HepG2 (cell line): Measurements from ENCODE around the gene TNFSF12. TPM values are rescaled to one million over a fixed set of nuclear protein-coding genes. Genes with fewer than 3 reads are reported as not detected.

ENCODE experiments used
- CC2D1A ChIP-seq: sonication (generic); formaldehyde crosslinking; IDR thresholded peaks from 2 replicates; pipeline ENCODE4 v1.8.1; 2023; ENCODE audit warnings: mild to moderate bottlenecking, missing genetic modification reagents
- CCAR2 ChIP-seq: fragments of 200-400 bp; formaldehyde crosslinking; optimal IDR thresholded peaks from 2 replicates; pipeline ENCODE3; 2018; ENCODE audit warnings: low read depth, mild to moderate bottlenecking, low read length, moderate library complexity
- FUBP1 ChIP-seq: sonication (generic); formaldehyde crosslinking; IDR thresholded peaks from 2 replicates; pipeline ENCODE4 v1.5.1; 2020; ENCODE audit warnings: missing genetic modification reagents, mild to moderate bottlenecking, borderline replicate concordance
- HHEX ChIP-seq: IDR thresholded peaks from 2 replicates; pipeline ENCODE4 v1.6.1; 2016; ENCODE audit warnings: control low read depth
- HIVEP1 ChIP-seq: sonication (generic); formaldehyde crosslinking; IDR thresholded peaks from 2 replicates; pipeline ENCODE4 v1.4.0; 2020; ENCODE audit warnings: mild to moderate bottlenecking, missing genetic modification reagents
- HNF4G ChIP-seq, 2 experiments: sonication (generic) in 1 of 2; formaldehyde crosslinking in 1 of 2; IDR thresholded peaks; 2 replicates each; pipeline versions ENCODE4 v1.4.0 to v1.6.1; 2011 to 2020; ENCODE audit warnings: borderline replicate concordance in 2 of 2, low read depth in 2 of 2, mild to moderate bottlenecking in 2 of 2, low read length in 1 of 2, missing genetic modification reagents in 1 of 2, moderate library complexity in 1 of 2
- MTF2 ChIP-seq: sonication (generic); formaldehyde crosslinking; IDR thresholded peaks from 2 replicates; pipeline ENCODE4 v1.5.0; 2020; ENCODE audit warnings: missing genetic modification reagents, borderline replicate concordance
- NRL ChIP-seq: sonication (generic); formaldehyde crosslinking; IDR thresholded peaks from 2 replicates; pipeline ENCODE4 v1.5.0; 2020; ENCODE audit warnings: missing genetic modification reagents, mild to moderate bottlenecking, moderate library complexity, borderline replicate concordance
- REPIN1 ChIP-seq: sonication (generic); formaldehyde crosslinking; IDR thresholded peaks from 2 replicates; pipeline ENCODE4 v1.8.0; 2022; ENCODE audit warnings: missing genetic modification reagents, low read depth, mild to moderate bottlenecking, borderline replicate concordance
- SMC3 ChIP-seq: IDR thresholded peaks from 2 replicates; pipeline ENCODE4 v1.6.1; 2011; ENCODE audit warnings: low read length, improper control_type of control experiment
- SP5 ChIP-seq: IDR thresholded peaks from 2 replicates; pipeline ENCODE4 v1.6.1; 2016; ENCODE audit warnings: low read depth, borderline replicate concordance
- TMF1 ChIP-seq: sonication (generic); formaldehyde crosslinking; IDR thresholded peaks from 2 replicates; pipeline ENCODE4 v1.8.1; 2022; ENCODE audit warnings: low read depth, missing genetic modification reagents
- ZBTB38 ChIP-seq: sonication (generic); formaldehyde crosslinking; IDR thresholded peaks from 2 replicates; pipeline ENCODE4 v1.5.1; 2020; ENCODE audit warnings: mild to moderate bottlenecking, missing genetic modification reagents
- ZBTB7A ChIP-seq: sonication (generic); formaldehyde crosslinking; IDR thresholded peaks from 2 replicates; pipeline ENCODE4 v1.8.0; 2022; ENCODE audit warnings: mild to moderate bottlenecking, missing genetic modification reagents
- ZFP36L2 ChIP-seq: sonication (generic); formaldehyde crosslinking; IDR thresholded peaks from 2 replicates; pipeline ENCODE4 v1.4.0; 2020; ENCODE audit warnings: missing genetic modification reagents
- ZNF263 ChIP-seq: sonication (generic); formaldehyde crosslinking; IDR thresholded peaks from 2 replicates; pipeline ENCODE4 v1.4.0; 2020; ENCODE audit warnings: missing genetic modification reagents
- ZNF333 ChIP-seq: sonication (generic); formaldehyde crosslinking; IDR thresholded peaks from 2 replicates; pipeline ENCODE4 v1.4.0; 2020; ENCODE audit warnings: mild to moderate bottlenecking, missing genetic modification reagents, borderline replicate concordance
- ZNF350 ChIP-seq: sonication (generic); formaldehyde crosslinking; IDR thresholded peaks from 2 replicates; pipeline ENCODE4 v1.4.0; 2020; ENCODE audit warnings: mild to moderate bottlenecking, low read depth, missing genetic modification reagents, borderline replicate concordance
- ZNF367 ChIP-seq: sonication (generic); formaldehyde crosslinking; IDR thresholded peaks from 2 replicates; pipeline ENCODE4 v1.4.0; 2020; ENCODE audit warnings: missing genetic modification reagents, borderline replicate concordance
- ZNF605 ChIP-seq: sonication (generic); formaldehyde crosslinking; IDR thresholded peaks from 2 replicates; pipeline ENCODE4 v1.8.0; 2022; ENCODE audit warnings: mild to moderate bottlenecking, missing genetic modification reagents
- polyA plus RNA-seq, 8 experiments: library from polyadenylated mRNA; depleted of rRNA in 3 of 8; stranded (reverse) in 7 of 8; unstranded in 1 of 8; fragments of >200 nt; fragmentation: Illumina TruSeq in 4 of 8; extraction: Trizol in 4 of 8; gene quantifications; 2 replicates each; pipeline versions ENCODE4 v1.2.1 to v1.2.3, GENCODE V29; 2011 to 2016; ENCODE audit warnings: low read depth in 4 of 8, missing spikeins in 1 of 8, mixed read lengths in 1 of 8; ENCODE audit not compliant: insufficient read depth in 1 of 8
- total RNA-seq, 5 experiments: library from RNA; depleted of rRNA; stranded (reverse); fragments of >200 nt; fragmentation: Illumina TruSeq; extraction: Trizol; gene quantifications; 2 replicates each; pipeline ENCODE4 v1.2.3, GENCODE V29; 2016; ENCODE audit warnings: low read depth in 1 of 5
- TF ChIP-seq, protein P1 (sequence below): sonication (generic); formaldehyde crosslinking; IDR thresholded peaks from 2 replicates; pipeline ENCODE4 v1.4.0; 2020; ENCODE audit warnings: mild to moderate bottlenecking, missing genetic modification reagents
- TF ChIP-seq, protein P2 (sequence below): sonication (generic); formaldehyde crosslinking; IDR thresholded peaks from 2 replicates; pipeline ENCODE4 v1.5.1; 2020; ENCODE audit warnings: missing genetic modification reagents, mild to moderate bottlenecking, borderline replicate concordance

TNFSF12 gene
- total and polyA plus RNA-seq, 2 of the 13 experiments (the other 11 are each of a cell fraction or from before 2014, with no cell fraction given): 0.93 to 7.2 TPM

- 0 out of 2 replicates have a peak, but pooled peaks have one; percentile 15 for TF ChIP-seq REPIN1
- TF ChIP-seq SP5 (CRISPR knock-in tag): no peak; the same call in 1 of the 2 replicates
- peak; percentile 63; the same call in 1 of the 2 replicates for TF ChIP-seq ZNF350
- peak; percentile 43; the same call in 1 of the 2 replicates for TF ChIP-seq ZNF605 (CRISPR knock-in tag)
- TF ChIP-seq ZNF333: 0 out of 2 replicates have a peak, but pooled peaks have one; percentile 82
- peak; percentile 77; the same call in 1 of the 2 replicates for TF ChIP-seq NRL (CRISPR knock-in tag)
- no peak for TF ChIP-seq FUBP1
- TF ChIP-seq ZNF367 (CRISPR knock-in tag): no peak
- TF ChIP-seq HHEX (CRISPR knock-in tag): no peak
- peak; percentile 38 for TF ChIP-seq ZBTB38 (CRISPR knock-in tag)
- 0 out of 2 replicates have a peak, but pooled peaks have one; percentile 46 for TF ChIP-seq ZBTB7A (CRISPR knock-in tag)
- TF ChIP-seq CCAR2: no peak
- TF ChIP-seq HIVEP1 (CRISPR knock-in tag): peak; percentile 84
- peak; percentile 38; the same call in 1 of the 2 replicates for TF ChIP-seq SMC3
- TF ChIP-seq MTF2 (CRISPR knock-in tag): peak; percentile 22; the same call in 1 of the 2 replicates
- no peak for TF ChIP-seq CC2D1A (CRISPR knock-in tag)
- TF ChIP-seq ZNF263: 0 out of 2 replicates have a peak, but pooled peaks have one; percentile 19
- peak; percentile 58; the same call in 1 of the 2 replicates for TF ChIP-seq HNF4G (IDR thresholded peaks at IDR 0.05; ENCODE audit: borderline replicate concordance, low read depth, low read length)
- TF ChIP-seq HNF4G (CRISPR knock-in tag; IDR thresholded peaks at IDR 0.05; ENCODE audit: borderline replicate concordance, low read depth): no peak
- TF ChIP-seq, protein P1, sequence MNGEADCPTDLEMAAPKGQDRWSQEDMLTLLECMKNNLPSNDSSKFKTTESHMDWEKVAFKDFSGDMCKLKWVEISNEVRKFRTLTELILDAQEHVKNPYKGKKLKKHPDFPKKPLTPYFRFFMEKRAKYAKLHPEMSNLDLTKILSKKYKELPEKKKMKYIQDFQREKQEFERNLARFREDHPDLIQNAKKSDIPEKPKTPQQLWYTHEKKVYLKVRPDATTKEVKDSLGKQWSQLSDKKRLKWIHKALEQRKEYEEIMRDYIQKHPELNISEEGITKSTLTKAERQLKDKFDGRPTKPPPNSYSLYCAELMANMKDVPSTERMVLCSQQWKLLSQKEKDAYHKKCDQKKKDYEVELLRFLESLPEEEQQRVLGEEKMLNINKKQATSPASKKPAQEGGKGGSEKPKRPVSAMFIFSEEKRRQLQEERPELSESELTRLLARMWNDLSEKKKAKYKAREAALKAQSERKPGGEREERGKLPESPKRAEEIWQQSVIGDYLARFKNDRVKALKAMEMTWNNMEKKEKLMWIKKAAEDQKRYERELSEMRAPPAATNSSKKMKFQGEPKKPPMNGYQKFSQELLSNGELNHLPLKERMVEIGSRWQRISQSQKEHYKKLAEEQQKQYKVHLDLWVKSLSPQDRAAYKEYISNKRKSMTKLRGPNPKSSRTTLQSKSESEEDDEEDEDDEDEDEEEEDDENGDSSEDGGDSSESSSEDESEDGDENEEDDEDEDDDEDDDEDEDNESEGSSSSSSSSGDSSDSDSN (CRISPR knock-in tag): peak; percentile 41; the same call in 1 of the 2 replicates
- TF ChIP-seq, protein P2, sequence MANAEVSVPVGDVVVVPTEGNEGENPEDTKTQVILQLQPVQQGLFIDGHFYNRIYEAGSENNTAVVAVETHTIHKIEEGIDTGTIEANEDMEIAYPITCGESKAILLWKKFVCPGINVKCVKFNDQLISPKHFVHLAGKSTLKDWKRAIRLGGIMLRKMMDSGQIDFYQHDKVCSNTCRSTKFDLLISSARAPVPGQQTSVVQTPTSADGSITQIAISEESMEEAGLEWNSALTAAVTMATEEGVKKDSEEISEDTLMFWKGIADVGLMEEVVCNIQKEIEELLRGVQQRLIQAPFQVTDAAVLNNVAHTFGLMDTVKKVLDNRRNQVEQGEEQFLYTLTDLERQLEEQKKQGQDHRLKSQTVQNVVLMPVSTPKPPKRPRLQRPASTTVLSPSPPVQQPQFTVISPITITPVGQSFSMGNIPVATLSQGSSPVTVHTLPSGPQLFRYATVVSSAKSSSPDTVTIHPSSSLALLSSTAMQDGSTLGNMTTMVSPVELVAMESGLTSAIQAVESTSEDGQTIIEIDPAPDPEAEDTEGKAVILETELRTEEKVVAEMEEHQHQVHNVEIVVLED: peak; percentile 12
- TF ChIP-seq ZFP36L2: no peak
- TF ChIP-seq TMF1 (CRISPR knock-in tag): no peak
These were observed 12.2 kb downstream of the TNFSF12 start (continued) for GRCh38 chr17:7561028-7561575.
